Pulmonary artery endothelial cell (primary cell): ENCODE data around the gene YIF1A. TPM values are rescaled to one million over a fixed set of nuclear protein-coding genes. Genes with fewer than 3 reads are reported as not detected.
A peak's percentile ranks its signal among the peaks of the same experiment; 100 is the strongest.
"Not testable (repeated sequence)": the region's sequence is repeated elsewhere in the genome, so short reads cannot be mapped to it uniquely, and the experiment has no call there.

Experiments used
- DNase-seq: peaks from one replicate; pipeline ENCODE4 v3.0.0-alpha.2; 2011; ENCODE audit warnings: low read depth, low spot score
- total RNA-seq: library from RNA; depleted of rRNA; stranded (reverse); fragments of >200 nt; gene quantifications from 2 replicates; pipeline ENCODE4 v1.2.3, GENCODE V29; 2014

Gene YIF1A
- total RNA-seq, 1 donor from 2014 or later, result 204 TPM

GRCh38 chr11:66326261-66327111 is 37.5 kb upstream of the YIF1A start:
- DNase-seq, result no peak

- DNase-seq, result no peak
Observed at GRCh38 chr11:66325263-66325671, 36.3 kb upstream of the YIF1A start.

DNA sequence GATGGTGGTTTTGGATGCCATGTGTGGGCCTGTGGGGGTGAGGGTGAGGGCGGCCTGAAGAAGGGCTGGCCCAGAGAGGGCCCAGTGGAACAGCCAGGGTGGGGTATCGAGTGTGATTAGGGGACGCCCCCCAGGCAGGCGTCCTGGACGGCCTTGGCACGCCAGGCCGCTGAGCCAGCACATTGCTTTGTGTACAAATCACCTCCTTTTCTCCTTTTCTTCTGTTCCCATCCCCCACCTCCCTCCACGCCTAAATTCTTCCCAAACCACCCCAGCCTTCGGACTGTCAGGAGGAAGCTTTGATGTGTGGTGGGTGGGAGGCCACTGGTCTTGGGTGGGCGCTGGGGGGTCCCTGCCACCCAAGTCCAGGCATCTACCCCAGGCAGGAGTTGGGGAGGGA is 35.7 kb upstream of the YIF1A start:
- no peak for DNase-seq

DNA sequence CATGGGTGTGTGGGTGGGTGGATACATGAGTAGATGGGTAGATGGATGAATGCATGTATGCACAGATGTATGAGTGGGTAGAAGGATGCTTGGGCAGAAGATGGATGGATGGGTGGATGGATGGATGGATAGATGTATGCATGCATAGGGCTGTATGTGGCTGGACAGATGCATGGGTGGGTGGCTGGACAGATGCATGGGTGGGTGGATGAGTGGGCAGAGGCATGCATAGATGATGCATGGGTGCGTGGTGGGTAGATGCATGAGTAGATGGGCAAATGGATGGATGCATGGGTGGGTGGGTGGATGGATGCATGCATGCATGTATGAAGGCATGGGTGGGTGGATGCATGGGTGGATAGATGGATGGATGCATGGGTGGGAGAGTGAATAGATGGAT is 34.7 kb upstream of the YIF1A start:
- no peak for DNase-seq

DNA sequence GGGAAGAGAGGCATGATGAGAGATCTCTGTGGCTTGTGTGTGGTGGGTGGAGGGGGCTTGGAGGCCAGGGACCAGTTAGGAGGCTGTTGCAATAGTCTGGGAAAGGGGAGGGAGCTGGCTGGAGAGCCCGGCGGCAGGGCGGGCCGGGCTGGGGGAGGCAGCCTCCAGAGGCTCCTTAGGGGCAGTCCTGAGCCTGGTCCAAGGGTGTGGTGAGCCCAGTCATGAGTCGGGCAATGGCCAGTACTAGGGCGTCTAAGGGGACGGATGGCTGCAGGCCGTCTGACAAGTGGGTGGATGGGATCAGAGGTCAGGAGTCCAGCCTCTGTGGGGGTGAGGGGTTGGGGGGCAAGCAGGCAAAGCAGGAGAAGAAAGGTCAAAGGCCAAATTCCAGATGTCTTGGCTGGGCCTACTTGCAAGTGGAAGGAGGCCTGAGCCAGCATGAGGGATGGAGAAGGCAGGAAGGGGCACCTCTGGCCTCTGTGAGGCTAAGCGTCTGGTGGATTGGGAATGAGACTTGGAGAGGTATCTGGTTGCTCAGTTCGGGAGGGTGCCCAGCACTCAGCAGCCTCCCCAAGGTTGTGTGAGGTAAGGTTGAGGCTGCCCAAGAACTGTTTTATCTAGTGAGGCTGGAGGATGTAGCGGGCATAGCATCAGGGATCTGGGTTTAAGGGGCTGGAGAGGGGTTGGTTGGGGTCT is 33.9 kb upstream of the YIF1A start:
- no peak for DNase-seq

DNA sequence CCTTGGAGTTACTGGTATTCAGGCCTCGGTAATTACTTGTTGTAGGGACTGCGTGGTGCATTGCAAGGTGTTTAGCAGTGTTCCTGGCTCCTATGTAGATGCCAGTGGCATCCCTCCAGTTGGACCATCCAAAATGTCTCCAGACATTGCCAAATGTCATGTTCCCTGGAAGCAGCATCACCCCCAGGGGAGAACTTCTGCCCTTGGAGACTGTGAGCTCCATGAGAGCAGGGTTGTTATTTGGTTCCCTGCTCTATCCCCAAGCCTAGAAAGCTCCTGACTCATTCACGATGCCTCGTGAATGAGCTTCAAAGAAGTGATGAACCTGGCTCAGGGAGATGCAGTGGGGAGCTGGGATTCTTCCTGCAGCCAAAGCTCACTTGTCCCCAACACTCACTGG is 32.7 kb upstream of the YIF1A start:
- DNase-seq, result no peak

- not testable (repeated sequence) for DNase-seq
Observed at GRCh38 chr11:66320748-66321147, 31.8 kb upstream of the YIF1A start.

DNA sequence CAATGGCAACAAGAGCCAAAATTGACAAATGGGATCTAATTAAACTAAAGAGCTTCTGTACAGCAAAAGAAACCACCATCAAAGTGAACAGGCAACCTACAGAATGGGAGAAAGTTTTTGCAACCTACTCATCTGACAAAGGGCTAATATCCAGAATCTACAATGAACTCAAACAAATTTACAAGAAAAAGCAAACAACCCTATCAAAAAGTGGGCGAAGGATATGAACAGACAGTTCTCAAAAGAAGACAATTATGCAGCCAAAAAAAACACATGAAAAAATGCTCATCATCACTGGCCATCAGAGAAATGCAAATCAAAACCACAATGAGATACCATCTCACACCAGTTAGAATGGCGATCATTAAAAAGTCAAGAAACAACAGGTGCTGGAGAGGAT is 31.3 kb upstream of the YIF1A start:
- not testable (repeated sequence) for DNase-seq

GRCh38 chr11:66318600-66318970 is 29.6 kb upstream of the YIF1A start:
- DNase-seq, result no peak

DNA sequence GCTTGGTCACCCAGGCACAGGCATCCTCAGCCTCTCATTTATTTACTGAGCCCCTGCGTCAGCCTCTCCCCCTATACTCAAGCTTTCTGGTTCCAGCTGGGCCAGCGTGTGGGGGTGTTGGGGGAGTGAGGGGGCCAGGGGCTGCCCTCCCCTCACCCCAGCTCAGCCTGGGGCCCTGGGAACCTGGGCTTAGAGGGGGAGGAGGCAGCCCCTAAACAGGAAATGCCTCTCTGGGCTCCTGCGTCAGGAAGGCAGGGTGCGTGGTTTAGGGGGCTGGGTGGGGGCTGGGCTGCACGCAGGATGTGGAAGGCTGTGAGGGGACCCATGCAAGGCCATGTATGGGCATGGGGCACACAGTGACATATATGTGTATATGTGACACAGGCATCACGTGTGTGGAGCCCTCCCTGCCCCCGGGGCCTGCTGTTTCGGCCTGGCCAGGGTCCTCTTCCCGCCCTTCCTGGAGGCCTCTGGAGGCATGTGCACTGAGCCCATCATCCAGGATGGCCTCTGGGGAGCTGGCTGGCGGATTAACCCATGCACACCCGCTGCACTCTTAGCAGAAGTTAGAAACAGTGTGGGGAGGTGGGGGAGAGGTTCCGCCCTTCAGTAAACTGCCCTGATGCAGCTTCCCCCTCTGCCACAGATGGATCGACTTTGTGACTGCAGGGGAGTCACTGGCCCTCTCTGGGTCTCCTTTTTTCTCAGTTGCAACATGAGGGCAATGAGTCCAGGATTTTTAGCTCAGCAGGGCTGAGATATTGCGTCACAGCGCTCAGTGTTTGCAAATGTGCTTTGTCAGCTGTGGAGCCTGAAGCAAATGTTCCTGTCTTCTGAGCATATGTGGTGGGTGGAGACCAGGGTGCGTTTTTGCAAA is 29.0 kb upstream of the YIF1A start:
- no peak for DNase-seq

DNA sequence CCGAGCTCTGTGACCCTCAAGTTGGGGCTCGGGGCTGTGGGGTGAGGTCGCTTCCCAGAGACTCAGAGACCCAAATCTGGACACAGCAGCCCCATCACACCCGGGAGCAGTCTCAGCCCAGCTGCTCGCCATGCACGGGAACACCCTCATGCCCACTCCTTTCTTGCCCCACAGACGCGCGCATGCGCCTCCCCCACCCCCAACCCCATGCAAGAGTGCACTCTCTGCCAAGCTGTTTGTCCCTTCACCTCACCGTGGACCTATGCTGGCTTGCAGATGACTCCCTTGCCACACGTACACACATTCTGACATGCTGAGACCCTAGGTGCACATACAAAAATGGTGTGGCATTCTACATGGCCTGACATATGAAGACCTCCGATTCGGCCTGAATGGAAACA is 28.4 kb upstream of the YIF1A start:
- DNase-seq, result no peak

GRCh38 chr11:66316849-66317251 is 27.9 kb upstream of the YIF1A start, which contains the start of gene CD248:
Gene CD248, minus strand, starts transcription at chr11:66317044. Its CDS starts 17 bp downstream, at chr11:66317027.
- no peak for DNase-seq

DNA sequence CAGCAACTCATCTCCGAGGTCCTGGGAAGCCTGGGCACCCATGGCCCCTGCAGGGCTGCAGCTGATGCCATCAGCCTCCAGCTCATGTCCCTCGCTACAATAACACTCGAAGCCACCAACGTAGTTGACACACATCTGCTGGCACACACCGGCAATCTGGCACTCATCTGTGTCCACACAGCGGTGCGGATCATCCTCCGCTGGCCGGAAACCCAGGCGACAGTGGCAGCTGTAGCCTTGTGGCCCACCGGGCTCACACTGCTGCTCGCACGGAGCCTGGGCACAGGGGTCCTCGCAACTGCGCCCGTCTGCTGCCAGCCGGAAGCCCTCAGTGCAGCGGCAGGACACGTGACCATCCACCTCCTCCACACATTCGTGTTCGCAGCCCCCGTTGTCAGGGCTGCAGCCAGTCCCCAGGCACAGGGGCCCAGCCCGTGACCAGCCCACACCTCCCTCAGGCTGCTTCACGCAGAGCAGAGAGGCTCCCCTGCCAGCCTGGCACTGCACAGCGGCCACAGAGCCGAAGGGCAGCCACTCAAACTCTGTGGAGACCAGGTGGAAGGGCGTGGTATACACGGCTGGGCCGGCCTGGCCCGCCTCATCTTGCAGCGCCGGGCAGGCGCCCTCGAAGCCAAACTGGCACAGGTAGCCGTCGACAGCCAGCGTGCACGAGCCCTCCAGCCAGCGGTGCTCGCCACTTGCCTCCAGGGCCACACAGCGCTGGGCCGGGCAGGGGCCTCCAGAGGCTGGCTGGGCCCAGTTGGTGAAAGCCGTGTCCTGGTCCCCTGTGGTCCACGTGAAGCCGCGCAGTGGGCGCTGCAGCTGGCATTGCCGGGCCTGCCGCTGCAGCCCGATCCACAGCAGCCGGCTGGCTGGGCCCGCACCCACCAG is 27.2 kb upstream of the YIF1A start:
- no peak for DNase-seq

DNA sequence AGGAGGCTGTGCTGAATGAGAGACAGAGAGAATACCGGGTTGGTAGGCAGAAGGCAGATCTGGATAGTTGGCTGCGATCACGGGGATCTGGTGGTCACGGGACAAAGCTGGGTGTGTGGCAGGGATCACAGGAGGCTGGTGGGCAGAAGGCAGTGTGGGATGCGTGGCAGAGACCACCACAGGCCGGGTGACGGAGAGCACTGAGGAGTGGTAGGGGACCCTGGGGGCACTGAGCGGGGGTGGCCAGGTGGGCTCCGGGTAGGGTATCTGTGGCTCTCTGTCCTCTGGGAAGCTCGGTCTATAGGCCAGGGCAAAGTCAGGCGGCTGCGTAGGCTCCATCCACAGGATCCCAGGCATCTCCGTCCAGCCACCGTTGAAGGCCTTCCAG is 26.5 kb upstream of the YIF1A start:
- no peak for DNase-seq

GRCh38 chr11:66314561-66315497 is 25.9 kb upstream of the YIF1A start:
- DNase-seq, result no peak

DNA sequence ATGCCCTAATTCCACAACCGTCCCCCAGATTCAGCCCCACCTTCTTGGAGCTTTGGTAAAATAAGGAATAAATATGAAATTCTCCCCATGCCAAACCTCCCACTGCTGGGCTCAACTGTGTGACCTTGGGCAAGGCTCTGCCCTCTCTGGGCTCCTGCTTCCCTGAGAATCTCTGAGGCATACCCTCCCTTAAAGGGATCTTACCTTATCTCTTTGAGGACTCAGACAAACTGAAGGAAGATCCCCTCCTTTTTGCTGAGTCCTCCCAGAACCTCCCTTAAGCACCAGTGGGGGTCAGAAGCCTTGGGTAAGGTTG is 25.2 kb upstream of the YIF1A start:
- DNase-seq, result no peak

DNA sequence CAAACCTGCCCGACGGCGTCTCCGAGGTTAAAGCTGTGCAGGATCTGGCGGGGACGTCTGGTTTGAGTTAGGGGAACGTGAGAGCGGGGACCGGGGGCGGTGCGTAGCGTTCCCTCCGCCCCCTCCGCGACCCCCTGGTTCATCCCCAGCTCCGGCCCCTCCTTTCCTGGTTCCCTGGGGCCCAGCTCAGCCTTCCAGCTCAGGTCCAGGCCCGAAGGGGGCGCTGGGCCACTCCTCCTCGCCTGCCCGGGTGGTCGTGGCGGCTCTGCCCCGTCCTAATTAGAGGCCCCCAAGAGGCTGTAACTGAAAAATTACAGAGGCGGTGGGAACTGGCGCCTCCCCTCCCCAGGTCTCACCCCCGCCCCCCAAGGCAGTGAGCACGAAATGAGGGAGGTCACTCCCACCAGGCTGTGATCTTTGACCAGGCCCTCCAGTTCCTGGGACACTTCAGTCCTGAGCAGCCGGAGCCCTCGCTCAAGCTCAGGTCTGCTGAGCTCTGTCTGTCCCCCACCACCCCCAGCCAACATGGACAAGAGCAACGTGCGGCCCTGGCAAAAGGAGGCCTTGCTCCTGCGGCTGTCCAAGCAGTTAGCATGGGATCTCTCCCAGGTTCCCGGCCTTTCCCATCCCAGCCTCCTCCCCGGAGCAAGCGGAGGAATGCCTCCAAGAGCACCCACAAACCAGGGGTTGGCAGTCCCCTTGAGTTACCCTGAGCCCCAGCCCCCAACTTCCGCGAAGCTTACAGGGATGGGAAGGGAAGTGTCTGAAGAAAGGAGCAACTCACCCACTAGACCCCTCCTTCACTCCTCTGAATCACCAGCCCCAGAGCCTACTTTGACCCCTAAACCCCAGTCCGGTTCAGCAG is 24.6 kb upstream of the YIF1A start:
- DNase-seq, result no peak

- peak; percentile 81 for DNase-seq
Observed at GRCh38 chr11:66312549-66313320, 23.8 kb upstream of the YIF1A start.
